IgD-negative memory B cell (primary cell): Measurements from ENCODE around the gene TBC1D22A. TPM values are rescaled to one million over a fixed set of nuclear protein-coding genes. Genes with fewer than 3 reads are reported as not detected.

Source experiments
- H3K27ac Mint-ChIP-seq, 3 donors: one replicate each; pipeline ENCODE4 v1.8.0; 2020 to 2022; ENCODE audit warnings: mild to moderate bottlenecking in 3 of 3, mixed read lengths in 3 of 3, moderate library complexity in 1 of 3
- H3K27me3 Mint-ChIP-seq: one replicate; pipeline ENCODE4 v1.8.0; 2021; ENCODE audit warnings: mixed read lengths
- H3K36me3 Mint-ChIP-seq: one replicate; pipeline ENCODE4 v1.8.0; 2020; ENCODE audit warnings: mild to moderate bottlenecking, mixed read lengths
- H3K4me1 Mint-ChIP-seq, 3 donors: one replicate each; pipeline ENCODE4 v1.8.0; 2020 to 2022; ENCODE audit warnings: mixed read lengths in 3 of 3, mild to moderate bottlenecking in 1 of 3
- H3K4me3 Mint-ChIP-seq, 4 donors: one replicate each; pipeline ENCODE4 v1.8.0; 2020 to 2022; ENCODE audit warnings: mild to moderate bottlenecking in 4 of 4, mixed read lengths in 4 of 4, moderate library complexity in 3 of 4
- H3K9me3 Mint-ChIP-seq, 3 donors: one replicate each; pipeline ENCODE4 v1.8.0; 2020 to 2021; ENCODE audit warnings: mixed read lengths in 3 of 3, mild to moderate bottlenecking in 1 of 3
- polyA plus RNA-seq: library from polyadenylated mRNA; unstranded; fragments of 300-500 nt; fragmentation: Illumina TruSeq; gene quantifications from one replicate; pipeline ENCODE4 v1.2.3, GENCODE V29; 2021

TBC1D22A gene
- polyA plus RNA-seq = 64.3 TPM

GRCh38 chr22:46762238-46763050, at the start of gene TBC1D22A:
Gene TBC1D22A, plus strand, starts transcription at chr22:46762650. Its CDS starts 137 bp downstream, at chr22:46762787.
- Mint-ChIP-seq H3K4me1 (peaks cover 36 to 49% (median 43%) of the 10 kb centered on the region in 3 donors), H3K36me3 (peaks cover 2% of the 10 kb centered on the region)

GRCh38 chr22:46714550-46714949, 47.9 kb upstream of the TBC1D22A start:
- H3K4me3 Mint-ChIP-seq = no peak overlapping the region
- H3K27me3 Mint-ChIP-seq = no peaks in the 10 kb centered on the region
- no peaks in the 10 kb centered on the region for H3K9me3 Mint-ChIP-seq
- no peak overlapping the region for H3K27ac Mint-ChIP-seq
- H3K4me1 Mint-ChIP-seq = peaks cover 0 to 5% (median 3%) of the 10 kb centered on the region in 3 donors
- H3K36me3 Mint-ChIP-seq = peaks cover 13% of the 10 kb centered on the region

More at GRCh38 chr22:46762238-46763050, at the start of gene TBC1D22A:
- H3K9me3 Mint-ChIP-seq = no peaks in the 10 kb centered on the region
- H3K27ac Mint-ChIP-seq = peak within 1 kb of the TSS; percentile 95 to 99 (median 98)
- no peaks in the 10 kb centered on the region for H3K27me3 Mint-ChIP-seq
- H3K4me3 Mint-ChIP-seq = peak within 1 kb of the TSS; percentile 97 to 99 (median 98)

- H3K4me3 Mint-ChIP-seq = no peak overlapping the region
- no peak overlapping the region for H3K27ac Mint-ChIP-seq
- H3K9me3 Mint-ChIP-seq = no peaks in the 10 kb centered on the region
- no peaks in the 10 kb centered on the region for H3K27me3 Mint-ChIP-seq
- peaks cover 11% of the 10 kb centered on the region for H3K36me3 Mint-ChIP-seq
- peaks cover 0 to 7% (median 6%) of the 10 kb centered on the region in 3 donors for H3K4me1 Mint-ChIP-seq
Observed at GRCh38 chr22:46719921-46720320, 42.5 kb upstream of the TBC1D22A start.

GRCh38 chr22:46721501-46722085, 40.9 kb upstream of the TBC1D22A start:
- no peak overlapping the region for H3K27ac Mint-ChIP-seq
- no peaks in the 10 kb centered on the region for H3K27me3 Mint-ChIP-seq
- peaks cover 4 to 7% (median 6%) of the 10 kb centered on the region in 3 donors for H3K4me1 Mint-ChIP-seq
- peaks cover 10% of the 10 kb centered on the region for H3K36me3 Mint-ChIP-seq
- no peak overlapping the region for H3K4me3 Mint-ChIP-seq
- H3K9me3 Mint-ChIP-seq = no peaks in the 10 kb centered on the region

GRCh38 chr22:46723882-46724281, 38.6 kb upstream of the TBC1D22A start:
- Mint-ChIP-seq H3K4me3 (no peak overlapping the region), H3K27ac (no peak overlapping the region), H3K27me3 (no peaks in the 10 kb centered on the region), H3K9me3 (no peaks in the 10 kb centered on the region), H3K4me1 (peaks cover 9 to 12% (median 10%) of the 10 kb centered on the region in 3 donors), H3K36me3 (peaks cover 8% of the 10 kb centered on the region)

GRCh38 chr22:46725096-46725495, 37.4 kb upstream of the TBC1D22A start:
- H3K36me3 Mint-ChIP-seq = peaks cover 3% of the 10 kb centered on the region
- peaks cover 11 to 16% (median 14%) of the 10 kb centered on the region in 3 donors for H3K4me1 Mint-ChIP-seq
- H3K27ac Mint-ChIP-seq = no peak overlapping the region
- H3K27me3 Mint-ChIP-seq = no peaks in the 10 kb centered on the region
- H3K9me3 Mint-ChIP-seq = no peaks in the 10 kb centered on the region
- H3K4me3 Mint-ChIP-seq = peak overlapping the region in 1 of 4 donors; percentile 33

GRCh38 chr22:46726066-46726985, 36.1 kb upstream of the TBC1D22A start:
- no peaks in the 10 kb centered on the region for H3K27me3 Mint-ChIP-seq
- peaks cover 1% of the 10 kb centered on the region for H3K36me3 Mint-ChIP-seq
- H3K4me3 Mint-ChIP-seq = peak overlapping the region in 1 of 4 donors; percentile 81
- H3K4me1 Mint-ChIP-seq = peaks cover 15 to 16% (median 16%) of the 10 kb centered on the region in 3 donors
- no peak overlapping the region for H3K27ac Mint-ChIP-seq
- H3K9me3 Mint-ChIP-seq = no peaks in the 10 kb centered on the region

- Mint-ChIP-seq H3K27me3 (no peaks in the 10 kb centered on the region), H3K27ac (peak overlapping the region in 2 of 3 donors; percentile 23 to 88), H3K9me3 (no peaks in the 10 kb centered on the region), H3K36me3 (peaks cover 3% of the 10 kb centered on the region), H3K4me1 (peaks cover 16 to 18% (median 16%) of the 10 kb centered on the region in 3 donors), H3K4me3 (peak overlapping the region in 2 of 4 donors; percentile 18 to 81)
Observed at GRCh38 chr22:46726986-46727317, 35.5 kb upstream of the TBC1D22A start.

- Mint-ChIP-seq H3K27ac (no peak overlapping the region), H3K36me3 (peaks cover 3% of the 10 kb centered on the region), H3K9me3 (no peaks in the 10 kb centered on the region), H3K4me1 (peaks cover 16 to 20% (median 16%) of the 10 kb centered on the region in 3 donors), H3K4me3 (no peak overlapping the region), H3K27me3 (no peaks in the 10 kb centered on the region)
Observed at GRCh38 chr22:46727813-46728364, 34.6 kb upstream of the TBC1D22A start.

- Mint-ChIP-seq H3K27me3 (no peaks in the 10 kb centered on the region), H3K4me1 (peaks cover 16 to 20% (median 16%) of the 10 kb centered on the region in 3 donors), H3K36me3 (peaks cover 3% of the 10 kb centered on the region), H3K4me3 (peak overlapping the region in 1 of 4 donors; percentile 9), H3K27ac (no peak overlapping the region), H3K9me3 (no peaks in the 10 kb centered on the region)
Observed at GRCh38 chr22:46728470-46728869, 34.0 kb upstream of the TBC1D22A start.

GRCh38 chr22:46730568-46731245, 31.7 kb upstream of the TBC1D22A start:
- Mint-ChIP-seq H3K4me3 (peak overlapping the region in 1 of 4 donors; percentile 40), H3K27ac (no peak overlapping the region), H3K27me3 (no peaks in the 10 kb centered on the region), H3K9me3 (no peaks in the 10 kb centered on the region), H3K4me1 (peaks cover 25 to 34% (median 32%) of the 10 kb centered on the region in 3 donors), H3K36me3 (peaks cover 3% of the 10 kb centered on the region)

GRCh38 chr22:46731246-46732040, 31.0 kb upstream of the TBC1D22A start:
- peaks cover 3% of the 10 kb centered on the region for H3K36me3 Mint-ChIP-seq
- H3K4me3 Mint-ChIP-seq = peak overlapping the region in 2 of 4 donors; percentile 10 to 46
- H3K9me3 Mint-ChIP-seq = no peaks in the 10 kb centered on the region
- peaks cover 27 to 38% (median 33%) of the 10 kb centered on the region in 3 donors for H3K4me1 Mint-ChIP-seq
- no peaks in the 10 kb centered on the region for H3K27me3 Mint-ChIP-seq
- peak overlapping the region in 1 of 3 donors; percentile 85 for H3K27ac Mint-ChIP-seq

- Mint-ChIP-seq H3K27ac (peak overlapping the region in 1 of 3 donors; percentile 85), H3K27me3 (no peaks in the 10 kb centered on the region), H3K4me1 (peaks cover 27 to 37% (median 34%) of the 10 kb centered on the region in 3 donors), H3K9me3 (no peaks in the 10 kb centered on the region), H3K36me3 (peaks cover 3% of the 10 kb centered on the region), H3K4me3 (no peak overlapping the region)
Observed at GRCh38 chr22:46732041-46732379, 30.4 kb upstream of the TBC1D22A start.
